NCI-H2196 treated with DMSO at 0.1 percent for 48 hours (cell line): ENCODE data around the gene BICDL2.

Experiments
- DNase-seq: peaks from one replicate; lab custom pipeline; 2025; ENCODE audit not compliant: unreplicated experiment; lab: John Stamatoyannopoulos, UW

The BICDL2 gene

DNA sequence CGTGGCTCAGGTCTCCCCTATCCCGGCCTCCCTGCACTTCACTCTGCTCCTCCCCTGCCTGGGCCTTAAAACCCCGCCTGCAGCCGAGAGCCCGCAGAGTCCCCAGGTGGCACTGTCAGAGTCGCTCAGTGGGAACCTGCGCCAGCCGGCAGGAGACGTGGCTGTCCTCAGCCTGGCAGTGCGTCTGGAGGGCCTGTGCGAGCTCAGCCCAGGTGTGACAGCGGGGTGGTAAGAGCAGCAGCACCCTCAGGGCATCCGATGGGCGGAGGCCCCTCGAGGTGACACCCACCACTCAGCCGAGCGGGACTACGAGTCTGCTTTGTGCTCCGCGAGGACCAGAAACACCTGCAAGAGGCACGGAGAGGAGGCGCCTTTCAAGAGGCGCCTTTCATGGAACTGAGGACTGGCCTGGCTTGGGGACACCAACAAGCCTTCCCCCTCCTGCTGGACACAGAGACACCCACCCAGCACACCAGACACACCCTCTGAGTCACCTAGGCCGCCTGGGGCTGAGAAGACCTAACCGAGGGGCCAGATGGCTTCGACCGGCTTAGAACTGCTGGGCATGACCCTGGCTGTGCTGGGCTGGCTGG lies 23.8 kb downstream of the BICDL2 start, which contains the start of gene CLDN9:
TSS of gene CLDN9 (plus strand) at position 96 of the 593 bp plus-strand sequence. CDS start at position 536, 440 bp downstream.
- DNase-seq = peak; percentile 20

DNA sequence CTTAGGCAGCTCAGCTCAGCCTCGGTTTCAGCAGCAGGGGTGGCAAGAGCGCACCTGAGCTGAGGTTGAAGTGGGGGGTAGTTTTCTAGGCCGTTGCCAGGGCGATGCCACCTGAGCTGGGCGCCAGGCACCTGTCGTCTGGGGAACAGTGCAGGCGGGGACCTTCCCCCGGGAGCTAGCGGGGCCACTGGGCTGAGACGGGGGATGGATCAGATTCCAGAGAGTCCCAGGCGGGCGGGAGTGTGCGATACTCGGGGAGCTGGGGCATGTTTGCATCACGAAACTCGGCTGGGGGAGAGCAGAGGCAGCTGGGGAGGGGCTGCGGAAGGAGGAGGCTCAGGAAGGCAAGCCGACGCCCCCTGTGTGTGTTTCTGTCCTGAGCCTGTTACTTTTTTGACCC lies 24.5 kb downstream of the BICDL2 start:
- peak; percentile 75 for DNase-seq

DNA sequence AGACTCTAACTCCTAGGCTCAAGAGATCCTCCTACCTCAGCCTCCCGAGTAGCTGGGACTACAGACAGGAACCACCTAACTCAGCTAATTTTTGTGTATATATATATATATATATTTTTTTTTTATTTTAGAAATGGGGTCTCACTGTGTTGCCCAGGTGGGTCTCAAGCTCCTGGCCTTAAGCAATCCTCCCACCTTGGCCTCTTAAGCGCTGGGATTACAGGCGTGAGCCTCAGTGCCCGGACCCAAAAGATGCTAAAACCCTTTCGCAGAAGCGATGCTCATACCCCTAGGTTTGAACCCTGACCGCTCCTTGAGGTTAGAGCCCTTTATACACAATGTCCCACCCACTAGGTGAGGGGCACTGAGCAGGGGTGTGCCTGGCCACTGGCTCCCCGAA lies 26.2 kb downstream of the BICDL2 start:
- DNase-seq = no peak

DNA sequence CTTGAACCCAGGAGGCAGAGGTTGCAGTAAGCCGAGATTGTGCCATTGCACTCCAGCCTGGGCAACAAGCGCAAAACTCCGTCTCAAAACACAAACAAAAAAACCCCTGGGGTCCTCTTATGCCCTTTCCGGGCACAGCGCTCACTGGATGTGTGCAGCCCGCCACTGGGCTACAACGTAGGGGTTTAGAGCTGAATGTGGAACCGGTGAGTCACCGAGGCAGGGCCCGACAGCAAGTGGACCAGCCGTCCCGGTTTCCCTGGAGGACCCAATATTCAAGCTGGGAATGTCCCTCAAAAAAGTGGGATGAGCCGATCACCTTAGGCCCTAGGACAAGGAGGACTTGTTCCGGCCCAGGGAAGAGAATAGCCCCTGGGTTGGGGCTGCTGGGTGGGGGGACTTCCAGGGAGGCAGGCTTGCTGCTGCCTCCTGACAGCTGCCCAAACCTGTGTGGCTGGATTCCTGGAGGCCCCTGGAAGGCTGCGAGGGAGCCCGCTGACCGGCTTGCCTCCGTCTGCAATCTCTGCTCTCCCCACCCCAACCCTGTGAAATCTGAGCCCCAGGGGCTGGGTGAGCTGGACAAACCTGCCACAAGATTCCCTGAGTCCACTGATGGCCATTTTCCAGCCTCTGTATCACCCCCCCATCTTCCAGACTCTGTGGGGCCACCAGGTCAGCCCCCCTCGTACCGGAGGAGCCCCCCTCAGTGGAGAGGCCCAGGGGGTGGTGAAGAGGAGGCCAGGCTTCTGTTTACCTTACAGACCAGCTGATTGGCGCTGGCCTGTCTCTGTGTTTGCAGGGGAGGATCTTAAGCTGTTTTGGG lies 27.0 kb downstream of the BICDL2 start:
- DNase-seq = peak; percentile 32

DNA sequence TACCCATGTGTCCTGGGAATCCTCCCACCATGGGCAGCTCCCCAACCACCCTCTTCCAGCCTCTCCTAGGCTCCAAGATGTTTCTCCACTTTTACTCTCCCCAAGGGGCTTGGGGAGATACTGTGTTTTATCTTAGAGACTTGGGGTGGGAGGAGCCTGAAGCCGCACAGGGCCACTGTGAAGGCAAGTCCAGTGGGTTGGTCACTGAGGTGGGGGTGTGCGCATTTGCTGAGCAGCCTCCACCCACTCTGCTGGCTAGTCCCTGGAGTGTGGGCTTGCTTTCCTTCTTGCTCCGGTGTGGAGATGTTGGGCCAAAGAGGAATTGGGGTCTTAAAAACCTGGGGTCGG lies 28.1 kb downstream of the BICDL2 start:
- DNase-seq = no peak

DNA sequence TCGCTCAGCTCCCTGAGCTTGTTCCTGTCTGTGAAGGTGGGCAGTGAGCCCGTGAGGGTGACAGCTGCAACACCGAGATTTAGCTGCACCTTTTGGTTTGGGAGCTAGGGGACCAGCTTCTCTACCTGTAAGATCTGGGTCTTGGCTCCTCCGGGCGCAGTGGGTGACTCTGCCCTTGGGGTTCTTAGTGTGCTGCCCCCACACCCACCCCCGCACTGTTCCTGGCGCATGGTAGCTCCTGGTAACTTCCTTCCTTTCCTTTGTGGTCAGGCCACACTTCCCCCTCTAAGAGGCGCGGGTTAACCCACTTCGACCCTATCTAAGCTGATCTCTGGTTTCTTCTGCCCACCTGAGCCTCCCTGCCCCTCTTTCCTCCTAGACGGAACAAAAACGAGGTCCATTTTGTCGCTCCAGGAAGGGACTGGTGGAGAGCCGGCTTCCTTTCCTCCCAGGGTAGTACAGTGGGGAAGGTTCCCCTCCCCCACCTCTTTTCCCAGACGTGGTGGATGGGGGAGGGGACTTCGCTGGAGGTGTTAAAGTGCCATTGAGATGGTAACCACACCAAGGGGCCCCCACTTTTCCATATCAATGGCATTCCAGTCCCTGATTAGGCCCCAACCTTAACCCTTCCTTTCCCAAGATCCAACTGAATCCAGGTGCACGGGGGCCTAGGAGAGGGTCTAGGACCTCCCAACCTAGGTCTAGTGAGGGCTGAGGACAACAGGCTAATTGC lies 28.6 kb downstream of the BICDL2 start:
- no peak for DNase-seq

DNA sequence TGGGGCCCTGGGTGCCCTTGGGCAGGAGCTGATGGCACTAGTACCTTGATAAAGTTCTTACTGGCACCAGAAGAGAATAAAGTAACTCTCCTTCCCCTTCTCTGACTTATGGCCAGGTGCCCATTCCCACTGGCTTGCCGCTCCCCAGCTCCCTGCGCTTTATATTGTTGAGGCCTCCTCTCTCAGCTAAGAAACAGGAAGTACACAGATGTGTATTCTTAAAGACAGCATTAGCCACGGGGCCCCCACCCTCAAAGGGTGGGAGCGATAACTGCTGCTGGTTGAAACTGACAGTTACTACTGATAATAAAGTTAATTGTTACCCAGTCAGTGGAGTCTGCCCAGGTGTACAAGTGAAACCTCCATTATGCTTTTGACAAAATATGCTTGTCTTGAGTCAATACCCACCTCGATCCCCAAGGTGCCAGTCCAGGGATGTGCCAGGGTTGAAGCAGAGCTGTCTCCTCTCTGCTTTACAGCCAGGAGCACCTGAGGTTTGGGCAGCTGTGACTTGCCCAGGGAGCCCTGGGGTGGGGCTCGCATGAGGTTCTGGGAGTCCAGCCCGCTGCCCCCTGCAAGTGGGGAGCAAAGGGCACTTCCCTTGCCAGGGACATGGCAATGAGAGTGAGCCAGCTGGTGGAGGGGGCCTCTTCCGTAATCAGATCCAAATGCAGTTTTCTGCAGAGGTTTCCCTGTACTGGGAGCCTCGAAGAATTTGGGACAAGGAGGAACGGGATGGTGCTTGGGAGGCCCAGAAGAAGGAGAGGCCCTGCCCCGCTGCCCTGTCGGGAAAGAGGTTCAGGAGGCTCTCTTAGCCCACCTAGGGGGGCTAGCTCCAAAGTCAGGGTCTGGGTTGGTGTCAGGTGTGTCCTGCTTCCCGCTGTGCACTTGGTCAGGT lies 29.4 kb downstream of the BICDL2 start:
- DNase-seq = no peak

DNA sequence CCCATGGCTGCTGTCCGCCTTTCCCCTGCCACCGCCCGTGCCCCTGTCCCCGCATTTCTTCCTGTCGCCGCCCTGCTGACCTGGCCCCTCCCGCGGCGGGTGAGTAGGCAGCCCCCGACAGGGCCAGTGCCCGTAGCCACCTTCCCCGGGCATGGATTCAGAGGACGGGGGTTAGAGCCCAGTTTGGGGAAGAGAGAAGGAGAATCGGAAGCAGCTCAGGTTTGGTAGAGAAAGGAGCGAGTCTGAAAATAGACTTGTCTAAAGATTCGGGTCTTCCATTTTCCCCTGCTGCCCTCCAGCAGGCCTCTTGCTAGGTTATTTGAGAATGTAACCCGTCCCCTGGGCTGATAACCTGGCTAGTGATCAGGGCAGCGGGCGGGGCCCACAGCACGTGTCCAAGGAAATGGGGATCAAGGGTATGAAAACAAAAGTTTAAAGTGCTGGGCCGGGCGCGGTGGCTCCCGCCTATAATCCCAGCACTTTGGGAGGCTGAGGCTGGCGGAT lies 31.9 kb downstream of the BICDL2 start:
- peak; percentile 30 for DNase-seq

DNA sequence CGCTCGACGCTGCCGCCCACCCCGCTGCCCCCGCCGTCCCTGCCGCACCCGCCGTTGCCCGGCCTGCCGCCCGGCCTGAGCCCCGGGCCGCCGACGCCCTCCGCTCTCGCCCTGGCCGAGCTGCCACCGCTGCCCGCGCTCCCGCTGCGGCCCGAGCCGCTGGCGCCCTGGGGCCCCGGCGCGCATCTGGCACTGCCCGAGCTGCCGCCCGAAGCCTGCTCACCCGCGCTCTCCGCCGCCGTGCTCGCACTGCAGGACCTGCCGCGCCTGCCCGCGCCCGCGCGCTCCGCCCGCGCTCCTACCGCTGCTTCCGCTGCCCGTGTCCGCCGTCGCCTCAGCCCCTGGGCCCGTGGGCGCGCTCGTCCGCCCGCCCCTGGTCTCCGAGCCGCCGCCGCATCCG lies 32.4 kb downstream of the BICDL2 start:
- DNase-seq = no peak

DNA sequence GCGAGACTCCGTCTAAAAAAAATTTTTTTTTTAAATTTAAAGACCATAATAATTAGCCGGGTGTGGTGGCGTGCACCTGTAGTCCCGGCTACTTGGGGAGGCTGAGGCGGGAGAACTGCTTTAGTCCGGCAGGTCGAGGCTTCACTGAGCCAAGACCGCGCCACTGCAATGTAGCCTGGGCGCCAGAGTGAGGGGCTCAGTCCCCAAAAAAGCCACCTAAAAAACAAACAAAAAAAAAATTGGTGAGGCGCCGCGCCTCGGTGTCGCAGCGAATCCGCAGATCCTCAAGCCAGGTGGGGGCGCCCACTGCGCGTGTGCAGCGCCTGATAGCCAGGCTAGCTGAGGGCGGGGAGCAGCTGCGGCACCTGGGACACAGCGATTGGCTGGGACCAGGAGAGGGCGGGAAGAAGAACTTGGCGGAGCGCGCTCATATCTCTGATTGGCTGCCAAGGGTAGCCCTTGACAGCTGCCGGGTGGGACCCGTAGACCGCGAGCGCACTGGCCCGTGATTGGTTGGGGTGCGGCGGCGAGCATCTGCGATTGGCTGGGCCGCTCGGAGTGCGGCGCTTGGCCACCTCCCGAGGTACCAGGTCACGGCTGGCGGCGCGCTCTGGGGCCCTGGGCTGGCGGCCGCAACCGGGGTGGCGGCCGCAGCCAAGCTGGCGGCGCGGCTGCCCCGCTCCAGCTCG lies 33.0 kb downstream of the BICDL2 start:
- peak; percentile 98 for DNase-seq

DNA sequence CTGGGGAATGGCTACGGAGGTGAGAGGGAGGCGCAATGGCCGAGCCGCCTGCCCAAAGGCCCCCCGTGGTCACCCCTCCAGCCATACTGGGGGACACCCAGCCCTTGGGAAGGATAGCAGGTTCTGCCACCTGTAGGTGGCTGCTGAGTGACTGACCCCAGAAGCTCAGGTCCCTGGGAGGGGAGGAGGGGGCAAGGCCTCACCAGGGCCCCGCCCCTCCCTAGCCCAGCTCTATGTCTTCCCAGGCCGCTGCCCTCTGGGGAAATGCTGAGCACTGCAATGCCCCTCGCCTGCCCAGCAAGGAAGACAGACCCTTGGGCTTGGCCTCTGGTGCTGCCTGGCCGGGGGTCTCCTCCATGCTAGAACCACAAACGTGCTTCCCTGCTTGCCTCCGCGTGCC lies 35.4 kb downstream of the BICDL2 start:
- no peak for DNase-seq

DNA sequence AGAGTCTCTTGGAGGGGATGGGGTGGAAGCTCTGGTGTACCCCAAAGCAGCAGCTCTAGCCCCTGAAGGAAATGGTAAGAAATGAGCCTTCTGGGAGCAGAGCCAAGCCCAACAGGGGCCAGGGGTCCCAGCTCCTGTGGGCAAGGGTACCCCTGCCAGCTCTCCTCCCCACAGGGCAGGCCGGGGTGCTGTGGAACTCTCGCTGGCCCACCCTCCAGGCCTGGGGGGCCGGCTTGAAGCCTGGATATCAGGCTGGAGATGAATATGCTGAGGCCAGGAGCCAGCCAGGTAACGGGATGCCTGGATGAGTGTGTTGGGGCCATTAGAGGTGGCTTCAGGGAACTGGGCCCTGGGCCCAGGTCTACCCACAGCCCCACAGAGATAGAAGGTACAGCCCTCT lies 36.2 kb downstream of the BICDL2 start:
- DNase-seq = no peak

DNA sequence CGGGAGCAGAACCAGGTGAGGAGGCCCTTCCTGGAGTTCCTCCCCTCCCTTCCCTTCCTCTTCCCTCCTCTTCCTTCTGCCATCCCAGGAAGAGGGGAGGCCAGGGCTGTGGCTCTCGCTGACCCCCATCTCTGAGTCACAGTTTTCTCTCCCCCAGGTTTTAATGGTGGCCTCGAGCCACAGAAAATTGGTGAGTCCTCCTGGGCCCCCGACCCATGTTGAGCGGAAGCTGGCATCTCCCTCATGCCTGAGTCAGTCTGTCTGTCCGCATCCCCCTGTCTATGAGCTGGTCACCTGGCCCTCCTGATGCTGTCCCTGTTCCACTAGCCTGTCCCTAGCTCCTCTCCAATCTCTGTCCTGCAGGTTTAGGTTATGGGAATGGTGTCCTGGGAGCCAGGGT lies 36.8 kb downstream of the BICDL2 start:
- no peak for DNase-seq

DNA sequence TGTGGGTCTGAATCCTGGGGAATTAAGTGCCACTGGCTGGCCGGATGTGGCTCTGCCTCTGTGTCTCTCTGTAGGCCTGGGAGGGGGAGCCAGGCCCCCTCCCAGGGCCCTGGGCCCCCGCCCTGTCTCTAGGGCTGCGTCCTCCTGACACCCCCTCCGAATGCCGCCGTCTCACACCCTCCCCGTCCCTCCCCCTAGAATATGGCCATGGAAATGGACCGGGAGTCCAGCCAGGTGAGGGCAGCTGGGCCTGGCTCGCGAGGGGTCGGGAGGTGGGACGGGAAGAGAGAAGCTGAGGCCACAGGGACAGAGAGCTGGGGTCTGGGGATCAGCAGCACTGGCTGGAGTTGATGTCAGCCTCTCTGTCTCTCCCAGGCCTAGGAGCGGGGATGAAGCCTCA lies 40.4 kb downstream of the BICDL2 start:
- no peak for DNase-seq

DNA sequence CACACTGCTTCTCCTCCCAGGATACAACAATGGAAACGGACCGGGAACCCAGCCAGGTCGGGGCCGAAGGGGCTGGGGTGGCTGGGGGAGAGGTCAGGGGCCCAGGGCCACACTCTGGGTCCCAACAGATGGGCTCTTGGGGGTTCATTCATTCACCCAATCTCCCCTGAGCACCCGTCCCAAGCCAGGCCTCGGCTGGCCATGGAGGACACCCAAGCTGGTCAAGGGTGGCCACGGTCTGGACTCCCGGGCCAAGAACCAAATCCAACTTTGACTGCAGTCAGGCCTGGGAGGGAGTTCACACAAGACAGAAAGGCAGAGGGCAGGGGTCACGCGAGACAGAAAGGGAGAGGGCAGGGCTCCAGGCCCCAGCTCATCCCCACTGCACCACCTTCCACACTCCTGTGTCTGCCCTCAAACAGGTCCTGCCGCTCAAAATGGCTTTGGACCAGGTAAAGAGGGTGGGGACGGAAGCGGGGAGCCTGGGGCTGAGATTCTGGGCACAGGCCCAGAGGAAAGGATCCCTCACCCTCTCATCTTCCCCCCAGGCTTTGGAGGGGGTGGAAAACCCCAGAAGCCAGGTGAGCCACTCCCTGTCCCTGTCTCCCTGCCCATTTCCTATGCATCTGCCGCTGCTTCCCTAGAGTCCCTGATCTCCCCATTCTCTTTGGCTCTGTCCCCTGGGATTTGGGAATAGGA lies 44.2 kb downstream of the BICDL2 start:
- DNase-seq = no peak

DNA sequence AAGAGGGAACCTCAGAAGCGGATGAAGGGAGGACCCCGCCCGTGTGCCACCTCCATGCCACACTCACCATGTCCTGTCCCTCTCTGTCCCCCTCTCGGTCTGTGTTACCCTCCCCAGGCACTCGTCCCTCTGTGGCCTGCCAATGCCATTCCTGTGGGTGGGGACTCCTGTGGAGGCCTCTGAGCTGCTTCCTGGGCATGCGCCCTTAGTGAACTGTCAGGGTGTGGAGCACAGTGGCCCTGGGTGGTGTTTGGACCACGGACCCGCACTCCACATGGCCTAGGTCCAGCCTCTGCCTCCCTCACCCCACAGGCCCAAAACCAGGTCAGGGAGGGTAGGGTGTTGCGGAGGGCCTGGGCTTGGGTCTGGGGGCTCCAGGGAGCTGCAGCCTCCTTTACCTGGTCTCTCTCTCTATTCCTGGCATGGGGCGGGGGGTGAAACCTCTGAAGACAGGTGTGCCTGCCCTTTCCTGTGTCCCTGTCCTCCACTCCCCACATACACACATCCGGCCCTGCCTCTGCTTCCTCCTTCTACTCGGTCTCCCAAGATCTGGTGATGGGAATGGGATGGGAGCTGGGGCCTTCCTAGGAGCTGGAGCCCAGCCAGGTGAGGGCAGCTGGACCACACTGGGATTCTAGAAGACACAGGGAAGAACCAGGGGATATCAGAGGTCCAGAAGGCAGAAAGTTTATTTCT lies 45.0 kb downstream of the BICDL2 start:
- DNase-seq = no peak

DNA sequence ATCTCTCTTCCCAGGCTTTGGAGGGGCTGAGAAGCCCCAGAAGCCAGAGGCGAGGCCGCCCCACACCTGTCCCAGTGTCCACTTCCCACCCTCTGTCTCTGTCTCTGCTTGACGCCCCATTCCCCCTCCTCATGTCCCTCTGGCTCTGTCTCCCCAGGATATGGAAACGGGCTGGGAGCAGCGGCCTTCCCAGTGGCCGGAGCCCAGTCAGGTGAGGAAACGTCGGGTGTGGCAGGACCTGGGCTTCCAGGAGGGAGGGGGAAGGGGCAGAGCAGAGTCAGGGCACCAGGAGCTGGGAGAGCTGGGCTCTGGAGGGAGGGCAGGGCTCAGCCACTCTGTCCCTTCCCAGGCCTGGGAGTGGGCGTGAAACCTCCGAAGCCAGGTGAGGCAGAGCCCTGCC lies 45.9 kb downstream of the BICDL2 start:
- DNase-seq = no peak

DNA sequence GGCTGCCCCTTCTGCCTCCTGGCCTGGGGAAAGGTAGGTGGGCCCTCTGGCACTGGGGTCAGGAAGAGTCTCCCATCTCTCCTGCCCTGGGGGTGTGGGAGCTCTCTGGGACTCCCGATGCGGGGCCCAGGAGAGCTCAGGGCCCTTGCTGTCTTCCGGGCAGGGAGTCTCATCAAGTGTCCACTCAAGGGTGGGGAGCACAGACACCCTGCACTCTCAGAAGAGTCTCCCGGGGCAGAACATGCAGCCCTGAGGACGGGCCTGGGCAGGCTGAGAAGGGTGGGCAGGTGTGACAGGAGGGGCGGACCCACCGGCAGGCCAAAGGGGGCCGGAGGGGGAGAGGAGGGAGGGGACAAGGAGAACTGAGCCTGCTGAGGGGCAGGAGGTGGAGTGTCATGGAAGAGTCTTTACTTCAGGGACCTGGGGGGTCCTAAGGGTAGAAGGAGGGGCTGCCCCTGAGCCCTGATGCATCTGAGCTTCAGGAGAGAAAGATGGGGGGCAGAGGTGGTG lies 48.1 kb downstream of the BICDL2 start:
- DNase-seq = no peak

DNA sequence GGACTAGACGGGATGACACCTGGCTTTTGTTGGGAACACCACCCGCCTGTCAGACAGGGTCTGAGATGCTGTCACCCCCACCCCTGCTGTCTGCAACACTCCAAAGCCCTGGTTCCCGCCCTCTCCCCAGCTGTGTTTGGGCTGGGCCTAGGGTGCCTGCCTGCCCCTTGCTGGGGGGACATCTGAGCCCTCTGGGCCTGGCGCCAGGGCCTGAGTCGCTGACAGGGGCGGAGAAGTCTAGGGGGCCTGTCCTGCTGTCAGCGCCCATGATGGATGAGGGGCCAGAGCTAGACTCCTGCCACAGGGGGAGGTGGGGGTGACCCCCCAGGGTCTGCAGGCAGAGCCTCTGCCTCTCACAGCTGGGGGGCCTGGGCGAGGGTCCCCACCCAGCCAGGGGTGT lies 48.9 kb downstream of the BICDL2 start:
- DNase-seq = no peak
